Activated CD8-positive, alpha-beta T cell treated with anti-CD3 and anti-CD28 coated beads for 36 hours (primary cell): ENCODE measurements around the gene NME3. TPM values are rescaled to one million over a fixed set of nuclear protein-coding genes. Genes with fewer than 3 reads are reported as not detected.

ENCODE experiments used
- ATAC-seq: fragments of 200-7000 bp; cut with Tn5 transposase; one replicate; pipeline ENCODE4 v1.10.0; 2021; ENCODE audit warnings: mild to moderate bottlenecking, moderate library complexity
- CTCF ChIA-PET: fragments of 350-600 bp; sonication (Branson Sonifier 250); formaldehyde crosslinking; loops from one replicate; lab custom pipeline; 2021; ENCODE audit warnings: antibody characterized with exemption; lab: Charles Lee
- POLR2A ChIA-PET: fragments of 350-600 bp; sonication (Branson Sonifier 250); formaldehyde crosslinking; loops from one replicate; lab custom pipeline; 2021; ENCODE audit warnings: antibody characterized with exemption; lab: Charles Lee
- DNase-seq: peaks from one replicate; pipeline ENCODE4 v3.0.0-alpha.2; 2020
- H3K27ac Mint-ChIP-seq: one replicate; pipeline ENCODE4 v1.8.0; 2021; ENCODE audit warnings: mild to moderate bottlenecking, mixed read lengths
- H3K27me3 Mint-ChIP-seq: one replicate; pipeline ENCODE4 v1.8.0; 2021; ENCODE audit warnings: mixed read lengths
- H3K36me3 Mint-ChIP-seq: one replicate; pipeline ENCODE4 v1.8.0; 2021; ENCODE audit warnings: low read depth, mixed read lengths
- H3K4me1 Mint-ChIP-seq: one replicate; pipeline ENCODE4 v1.8.0; 2021; ENCODE audit warnings: low read depth, mixed read lengths
- H3K4me3 Mint-ChIP-seq: one replicate; pipeline ENCODE4 v1.8.0; 2021; ENCODE audit warnings: mild to moderate bottlenecking, moderate library complexity, mixed read lengths
- H3K9me3 Mint-ChIP-seq: one replicate; pipeline ENCODE4 v1.8.0; 2021; ENCODE audit warnings: mixed read lengths
- intact Hi-C: fragments of 100-400 bp; cut with micrococcal nuclease; formaldehyde crosslinking; loops from one replicate; pipeline ENCODE4 v1.10.0; 2022
- total RNA-seq, 2 experiments: library from RNA; stranded (reverse); gene quantifications; one replicate each; pipeline ENCODE4 v1.2.3, GENCODE V29; 2021
- TF ChIP-seq, protein P1 (sequence below): fragments of 200-600 bp; IDR thresholded peaks from one replicate; pipeline ENCODE4 v1.8.0; 2022; ENCODE audit warnings: antibody characterized with exemption, mild to moderate bottlenecking

Gene NME3
- total RNA-seq, 2 experiments from 2014 or later, result 37.8 to 39.6 TPM

DNA sequence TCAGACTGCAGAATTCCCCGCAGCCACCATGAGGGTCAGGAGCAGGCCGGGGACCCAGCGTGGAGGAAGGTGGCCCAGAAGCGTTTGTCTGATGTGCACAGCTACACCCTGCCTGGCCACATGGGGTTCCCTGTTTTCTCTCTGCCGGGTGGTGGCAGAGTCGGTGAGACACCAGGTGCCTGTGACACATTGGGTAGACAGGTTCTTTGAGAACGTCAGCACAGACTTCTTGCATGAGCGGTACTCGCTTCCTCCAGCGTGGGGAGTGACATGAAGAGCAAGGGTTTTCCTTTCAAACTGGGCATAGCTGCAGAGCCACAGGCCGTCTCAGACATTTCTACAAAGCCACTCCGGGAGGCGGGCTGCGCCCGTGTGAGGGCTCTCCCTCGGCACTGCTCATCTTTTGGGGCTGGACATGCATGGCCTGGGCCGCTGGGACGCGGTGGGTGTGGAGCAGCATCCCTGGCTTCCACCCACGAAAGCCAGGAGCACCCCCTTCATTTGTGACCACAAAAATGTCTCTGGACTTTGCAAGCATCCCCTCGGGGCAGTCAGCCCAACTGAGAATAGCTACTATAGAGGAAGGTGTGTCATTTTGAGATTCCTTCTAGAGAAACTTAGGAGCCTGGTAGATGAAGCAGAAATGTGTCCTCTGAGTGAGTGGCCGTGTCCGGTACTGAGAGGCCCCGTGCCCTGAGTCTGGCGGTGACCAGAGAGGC is 26.0 kb downstream of the NME3 start:
- POLR2A ChIA-PET, result no interaction called here
- H3K27me3 Mint-ChIP-seq, result no peaks in the 10 kb centered on the region
- CTCF ChIA-PET, result no interaction called here
- no peak overlapping the region for H3K4me3 Mint-ChIP-seq
- H3K9me3 Mint-ChIP-seq, result no peaks in the 10 kb centered on the region
- TF ChIP-seq, protein P1, sequence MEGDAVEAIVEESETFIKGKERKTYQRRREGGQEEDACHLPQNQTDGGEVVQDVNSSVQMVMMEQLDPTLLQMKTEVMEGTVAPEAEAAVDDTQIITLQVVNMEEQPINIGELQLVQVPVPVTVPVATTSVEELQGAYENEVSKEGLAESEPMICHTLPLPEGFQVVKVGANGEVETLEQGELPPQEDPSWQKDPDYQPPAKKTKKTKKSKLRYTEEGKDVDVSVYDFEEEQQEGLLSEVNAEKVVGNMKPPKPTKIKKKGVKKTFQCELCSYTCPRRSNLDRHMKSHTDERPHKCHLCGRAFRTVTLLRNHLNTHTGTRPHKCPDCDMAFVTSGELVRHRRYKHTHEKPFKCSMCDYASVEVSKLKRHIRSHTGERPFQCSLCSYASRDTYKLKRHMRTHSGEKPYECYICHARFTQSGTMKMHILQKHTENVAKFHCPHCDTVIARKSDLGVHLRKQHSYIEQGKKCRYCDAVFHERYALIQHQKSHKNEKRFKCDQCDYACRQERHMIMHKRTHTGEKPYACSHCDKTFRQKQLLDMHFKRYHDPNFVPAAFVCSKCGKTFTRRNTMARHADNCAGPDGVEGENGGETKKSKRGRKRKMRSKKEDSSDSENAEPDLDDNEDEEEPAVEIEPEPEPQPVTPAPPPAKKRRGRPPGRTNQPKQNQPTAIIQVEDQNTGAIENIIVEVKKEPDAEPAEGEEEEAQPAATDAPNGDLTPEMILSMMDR, result no peak
- H3K4me1 Mint-ChIP-seq, result no peaks in the 10 kb centered on the region
- H3K36me3 Mint-ChIP-seq, result no peaks in the 10 kb centered on the region
- intact Hi-C loops, result no loop called here
- H3K27ac Mint-ChIP-seq, result no peak overlapping the region
- DNase-seq (no peak), ATAC-seq (no peak)

DNA sequence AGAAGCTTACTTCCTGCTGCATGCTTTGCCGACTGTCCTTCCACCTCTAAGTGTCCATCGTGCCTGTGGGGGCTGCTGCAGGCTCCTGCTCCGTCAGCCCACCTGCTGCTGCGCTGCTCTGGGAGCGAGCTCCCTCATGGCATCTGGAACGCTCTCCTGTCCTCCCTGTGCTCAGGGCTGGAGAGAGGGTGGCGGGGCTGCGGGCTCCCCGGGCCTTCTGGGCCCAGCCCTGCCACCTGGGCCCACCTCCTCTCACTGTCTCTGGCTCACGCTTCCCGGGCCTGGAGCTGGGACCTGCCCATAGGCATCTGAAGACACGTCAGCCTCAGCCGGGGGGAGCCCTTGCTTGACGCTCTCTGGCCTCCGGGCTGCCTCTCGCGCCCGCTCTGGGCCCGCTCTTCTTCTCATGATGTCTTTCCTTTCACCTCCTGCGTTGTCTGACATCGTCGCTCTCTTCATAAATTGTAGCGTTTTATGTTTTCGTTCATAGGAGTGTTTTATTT is 27.0 kb downstream of the NME3 start:
- Mint-ChIP-seq H3K36me3 (no peaks in the 10 kb centered on the region), H3K27ac (no peak overlapping the region), H3K9me3 (no peaks in the 10 kb centered on the region), H3K4me1 (no peaks in the 10 kb centered on the region), H3K27me3 (no peaks in the 10 kb centered on the region), H3K4me3 (no peak overlapping the region)
- POLR2A ChIA-PET, result no interaction called here
- TF ChIP-seq, protein P1, result no peak
- ATAC-seq, result no peak
- intact Hi-C loops, result no loop called here
- CTCF ChIA-PET, result interaction anchor here (0.8 kb wide), 1 partner anchor 21 kb away, joined by 3 read pairs; no protein-coding TSS in a partner anchor
- DNase-seq, result no peak

DNA sequence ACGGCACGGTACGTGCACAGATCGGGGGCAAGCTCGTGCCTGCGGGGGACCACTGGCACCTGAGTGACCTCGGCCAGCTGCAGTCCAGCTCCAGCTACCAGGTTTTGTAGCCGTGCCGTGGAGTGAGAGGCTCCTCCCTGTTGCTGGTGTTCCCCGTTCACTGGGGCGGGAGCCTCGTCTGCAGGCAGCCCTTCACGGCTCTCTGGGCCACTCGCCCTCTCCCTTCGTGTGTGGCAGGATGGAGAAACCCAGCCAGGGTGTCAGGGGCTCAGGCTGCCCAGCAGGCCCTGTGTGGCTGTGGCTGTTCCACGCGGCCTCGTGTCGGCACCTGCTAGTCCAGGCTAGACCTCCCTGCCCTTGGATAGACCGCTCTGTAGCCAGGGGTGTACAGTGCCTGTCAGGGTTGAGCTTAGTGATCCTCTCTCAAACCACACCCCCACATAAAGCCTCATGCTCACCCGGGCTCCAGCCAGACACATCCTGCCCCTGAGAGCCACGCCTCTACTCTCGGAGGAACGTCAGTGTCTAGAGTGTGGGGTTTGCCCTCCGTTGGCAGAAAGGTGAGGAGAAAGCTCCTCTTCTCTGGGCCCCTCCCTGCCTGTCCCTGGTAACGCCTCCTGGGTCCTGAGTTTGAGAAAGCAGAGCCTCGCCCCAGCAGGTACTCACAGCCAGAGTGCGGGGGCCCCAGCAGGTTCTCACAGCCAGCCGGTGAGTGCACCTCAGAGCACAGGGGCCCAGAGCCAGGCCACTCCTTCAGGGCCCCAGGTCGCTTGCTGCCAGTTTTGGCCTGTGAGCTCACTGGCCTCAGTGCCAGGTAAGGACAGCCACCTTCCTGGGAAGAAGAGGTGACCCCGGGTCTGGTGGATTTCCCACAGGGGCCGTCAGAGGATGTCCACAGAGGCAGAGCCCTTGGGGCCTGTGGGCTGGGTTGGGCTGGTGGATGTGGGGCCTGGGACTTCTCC is 27.7 kb downstream of the NME3 start:
- POLR2A ChIA-PET, result no interaction called here
- CTCF ChIA-PET, result interaction anchor here (0.8 kb wide), 1 partner anchor 20 kb away, joined by 3 read pairs; no protein-coding TSS in a partner anchor
- intact Hi-C loops, result no loop called here

DNA sequence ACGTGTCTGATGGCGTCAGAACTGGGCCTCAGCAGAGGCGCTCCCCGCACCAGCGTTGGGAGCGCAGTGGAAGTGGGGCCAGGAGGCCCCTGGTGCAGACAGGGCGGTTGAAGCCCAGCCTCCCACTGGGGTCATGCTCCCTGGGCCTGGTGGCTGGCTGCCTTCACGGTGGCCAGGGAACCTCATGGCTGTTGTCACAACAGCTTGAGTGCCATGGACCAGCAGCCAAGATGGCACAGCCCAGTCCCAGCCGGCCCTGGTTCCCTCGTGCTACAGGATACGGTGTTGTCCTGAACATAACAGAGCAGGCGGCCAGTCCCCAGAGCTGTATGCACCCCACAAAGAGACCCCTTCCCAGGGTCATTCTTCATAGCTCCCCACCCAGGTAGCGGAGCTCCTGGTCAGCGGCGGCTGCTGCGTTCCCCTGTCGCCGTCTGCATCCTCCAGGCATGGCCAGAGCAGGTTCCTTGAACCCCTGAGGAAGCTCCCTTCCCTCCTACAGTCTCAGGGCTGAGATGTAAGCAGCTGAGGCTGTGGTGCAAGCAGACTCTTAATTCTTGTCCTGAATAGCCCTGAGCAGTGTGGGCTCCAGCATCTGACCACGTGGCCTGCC is 29.7 kb downstream of the NME3 start:
- Mint-ChIP-seq H3K27ac (no peak overlapping the region), H3K4me3 (no peak overlapping the region), H3K9me3 (no peaks in the 10 kb centered on the region), H3K36me3 (no peaks in the 10 kb centered on the region), H3K4me1 (no peaks in the 10 kb centered on the region), H3K27me3 (no peaks in the 10 kb centered on the region)
- TF ChIP-seq, protein P1, result no peak
- DNase-seq (no peak), ATAC-seq (no peak)
- intact Hi-C loops, result no loop called here
- POLR2A ChIA-PET, result no interaction called here
- CTCF ChIA-PET, result no interaction called here

More for the DNA sequence above, 27.7 kb downstream of the NME3 start:
- TF ChIP-seq, protein P1, result no peak
- Mint-ChIP-seq H3K9me3 (no peaks in the 10 kb centered on the region), H3K27ac (no peak overlapping the region), H3K4me1 (no peaks in the 10 kb centered on the region), H3K4me3 (no peak overlapping the region), H3K27me3 (no peaks in the 10 kb centered on the region), H3K36me3 (no peaks in the 10 kb centered on the region)
- DNase-seq (no peak), ATAC-seq (no peak)
